Effector CD4-positive, alpha-beta T cell (primary cell): ENCODE results near the gene PIK3R5.

Experiments
- DNase-seq: peaks from one replicate; pipeline ENCODE4 v3.0.0-alpha.2; 2020

Gene PIK3R5

GRCh38 chr17:8894202-8894671 is 71.3 kb downstream of the PIK3R5 start:
- DNase-seq: no peak

- DNase-seq: no peak
Observed at GRCh38 chr17:8893621-8894201, 71.8 kb downstream of the PIK3R5 start.

- DNase-seq: no peak
Observed at GRCh38 chr17:8893059-8893458, 72.4 kb downstream of the PIK3R5 start.

- DNase-seq: no peak
Observed at GRCh38 chr17:8892338-8892690, 73.2 kb downstream of the PIK3R5 start.

- no peak for DNase-seq
Observed at GRCh38 chr17:8890671-8891070, 74.8 kb downstream of the PIK3R5 start.

GRCh38 chr17:8889458-8890210 is 75.9 kb downstream of the PIK3R5 start:
- no peak for DNase-seq

- no peak for DNase-seq
Observed at GRCh38 chr17:8888704-8889302, 76.7 kb downstream of the PIK3R5 start.

- no peak for DNase-seq
Observed at GRCh38 chr17:8887834-8888703, 77.4 kb downstream of the PIK3R5 start.

- no peak for DNase-seq
Observed at GRCh38 chr17:8887301-8887700, 78.2 kb downstream of the PIK3R5 start.

- DNase-seq: no peak
Observed at GRCh38 chr17:8885967-8886684, 79.4 kb downstream of the PIK3R5 start.

- peak; percentile 54 for DNase-seq
Observed at GRCh38 chr17:8885163-8885966, 80.1 kb downstream of the PIK3R5 start.

- DNase-seq: no peak
Observed at GRCh38 chr17:8884336-8884990, 81.0 kb downstream of the PIK3R5 start.

GRCh38 chr17:8883353-8883752 is 82.2 kb downstream of the PIK3R5 start:
- DNase-seq: no peak

GRCh38 chr17:8881606-8882005 is 83.9 kb downstream of the PIK3R5 start:
- DNase-seq: no peak

- DNase-seq: no peak
Observed at GRCh38 chr17:8880466-8880865, 85.0 kb downstream of the PIK3R5 start.

- no peak for DNase-seq
Observed at GRCh38 chr17:8879410-8879809, 86.1 kb downstream of the PIK3R5 start.

- no peak for DNase-seq
Observed at GRCh38 chr17:8877984-8878383, 87.5 kb downstream of the PIK3R5 start.

- DNase-seq: no peak
Observed at GRCh38 chr17:8875957-8876356, 89.5 kb downstream of the PIK3R5 start.

GRCh38 chr17:8875436-8875835 is 90.1 kb downstream of the PIK3R5 start:
- DNase-seq: no peak

- DNase-seq: no peak
Observed at GRCh38 chr17:8873801-8874715, 91.4 kb downstream of the PIK3R5 start.
